Activated CD4-positive, alpha-beta memory T cell treated with anti-CD3 and anti-CD28 coated beads, Interleukin-2, amount 10 ng/mL, durations not matched to agents 7 days and 5 days (primary cell): ENCODE results near the gene HDAC7. TPM values are rescaled to one million over a fixed set of nuclear protein-coding genes. Genes with fewer than 3 reads are reported as not detected.

Experiments used
- CTCF ChIA-PET: fragments of 350-600 bp; sonication (Branson Sonifier 250); formaldehyde crosslinking; loops from one replicate; lab custom pipeline; 2021; ENCODE audit warnings: antibody characterized with exemption, inconsistent platforms; lab: Charles Lee
- POLR2A ChIA-PET: fragments of 350-600 bp; sonication (Branson Sonifier 250); formaldehyde crosslinking; loops from one replicate; lab custom pipeline; 2021; ENCODE audit warnings: antibody characterized with exemption; lab: Charles Lee
- DNase-seq: peaks from one replicate; pipeline ENCODE4 v3.0.0-alpha.2; 2020
- H3K27ac Mint-ChIP-seq: one replicate; pipeline ENCODE4 v1.8.0; 2021; ENCODE audit warnings: mild to moderate bottlenecking, mixed read lengths
- H3K27me3 Mint-ChIP-seq: one replicate; pipeline ENCODE4 v1.8.0; 2021; ENCODE audit warnings: mixed read lengths
- H3K36me3 Mint-ChIP-seq: one replicate; pipeline ENCODE4 v1.8.0; 2021; ENCODE audit warnings: low read depth, mixed read lengths
- H3K4me1 Mint-ChIP-seq: one replicate; pipeline ENCODE4 v1.8.0; 2021; ENCODE audit warnings: mixed read lengths
- H3K4me3 Mint-ChIP-seq: one replicate; pipeline ENCODE4 v1.8.0; 2021; ENCODE audit warnings: mild to moderate bottlenecking, mixed read lengths
- H3K9me3 Mint-ChIP-seq: one replicate; pipeline ENCODE4 v1.8.0; 2021; ENCODE audit warnings: mixed read lengths
- total RNA-seq, 2 experiments: library from RNA; stranded (reverse); gene quantifications; one replicate each; pipeline ENCODE4 v1.2.3, GENCODE V29; 2021

The HDAC7 gene
- total RNA-seq, 2 experiments from 2014 or later = 315 to 328 TPM

GRCh38 chr12:47763481-47764346 is 56.0 kb downstream of the HDAC7 start:
- no peak overlapping the region for H3K27ac Mint-ChIP-seq
- ChIA-PET CTCF (interaction anchor here (0.6 to 12.9 kb wide), 4 partner anchors 13 to 75 kb away, joined by 3 to 188 read pairs (median 6); no protein-coding TSS in a partner anchor), POLR2A (interaction anchor here (1.0 to 1.1 kb wide), 2 partner anchors 12 to 69 kb away, joined by 3 read pairs; no protein-coding TSS in a partner anchor)
- DNase-seq = no peak
- H3K27me3 Mint-ChIP-seq = peaks cover 8% of the 10 kb centered on the region
- H3K9me3 Mint-ChIP-seq = no peaks in the 10 kb centered on the region
- no peaks in the 10 kb centered on the region for H3K36me3 Mint-ChIP-seq
- peaks cover 13% of the 10 kb centered on the region for H3K4me1 Mint-ChIP-seq
- H3K4me3 Mint-ChIP-seq = no peak overlapping the region

- H3K9me3 Mint-ChIP-seq = no peaks in the 10 kb centered on the region
- no peak overlapping the region for H3K4me3 Mint-ChIP-seq
- H3K27ac Mint-ChIP-seq = no peak overlapping the region
- no peaks in the 10 kb centered on the region for H3K36me3 Mint-ChIP-seq
- H3K4me1 Mint-ChIP-seq = peaks cover 18% of the 10 kb centered on the region
- ChIA-PET CTCF (interaction anchor here (1.2 to 12.9 kb wide), 3 partner anchors 14 to 20 kb away, joined by 3 to 188 read pairs (median 8); no protein-coding TSS in a partner anchor), POLR2A (interaction anchor here (1.0 to 1.1 kb wide), 2 partner anchors 13 to 70 kb away, joined by 3 read pairs; no protein-coding TSS in a partner anchor)
- no peak for DNase-seq
- H3K27me3 Mint-ChIP-seq = peaks cover 8% of the 10 kb centered on the region
These were observed 56.7 kb downstream of the HDAC7 start for GRCh38 chr12:47762850-47763465.

- peaks cover 50% of the 10 kb centered on the region for H3K4me1 Mint-ChIP-seq
- ChIA-PET POLR2A (interaction anchor here (0.9 to 2.4 kb wide), 4 partner anchors 8 to 49 kb away, joined by 3 to 8 read pairs (median 4); partner anchors contain the start of gene SLC48A1), CTCF (interaction anchor here (0.5 to 12.9 kb wide), 9 partner anchors 8 to 424 kb away, joined by 3 to 188 read pairs (median 5); partner anchors contain the start of gene CCDC184)
- peaks cover 2% of the 10 kb centered on the region for H3K27me3 Mint-ChIP-seq
- peak within 1 kb of the TSS; percentile 70 for H3K4me3 Mint-ChIP-seq
- no peaks in the 10 kb centered on the region for H3K9me3 Mint-ChIP-seq
- H3K27ac Mint-ChIP-seq = no peak within 1 kb of the TSS
- DNase-seq = peak; percentile 79
- H3K36me3 Mint-ChIP-seq = no peaks in the 10 kb centered on the region
These were observed 60.6 kb downstream of the HDAC7 start, which contains the start of gene RAPGEF3 for GRCh38 chr12:47758834-47759690. TSS of gene RAPGEF3 (minus strand) at chr12:47758880. CDS start at chr12:47758556, 324 bp downstream.

GRCh38 chr12:47758584-47758833 is 61.2 kb downstream of the HDAC7 start:
- ChIA-PET CTCF (interaction anchor here (0.5 to 12.9 kb wide), 10 partner anchors 8 to 425 kb away, joined by 3 to 188 read pairs (median 3); partner anchors contain the start of gene CCDC184), POLR2A (interaction anchor here (0.9 to 2.4 kb wide), 5 partner anchors 15 to 75 kb away, joined by 3 to 8 read pairs (median 6); partner anchors contain the start of gene SLC48A1)
- Mint-ChIP-seq H3K4me1 (peaks cover 53% of the 10 kb centered on the region), H3K27me3 (peaks cover 2% of the 10 kb centered on the region), H3K27ac (no peak overlapping the region), H3K4me3 (peak overlapping the region; percentile 33), H3K9me3 (no peaks in the 10 kb centered on the region), H3K36me3 (no peaks in the 10 kb centered on the region)
- DNase-seq = no peak

GRCh38 chr12:47757840-47758583 is 61.7 kb downstream of the HDAC7 start:
- peaks cover 2% of the 10 kb centered on the region for H3K27me3 Mint-ChIP-seq
- H3K27ac Mint-ChIP-seq = no peak overlapping the region
- ChIA-PET CTCF (interaction anchor here (0.5 to 12.9 kb wide), 12 partner anchors 9 to 425 kb away, joined by 3 to 188 read pairs (median 4); partner anchors contain the start of gene CCDC184), POLR2A (interaction anchor here (0.8 to 2.4 kb wide), 6 partner anchors 8 to 76 kb away, joined by 3 to 8 read pairs (median 6); partner anchors contain the start of gene SLC48A1)
- no peaks in the 10 kb centered on the region for H3K36me3 Mint-ChIP-seq
- no peak for DNase-seq
- no peaks in the 10 kb centered on the region for H3K9me3 Mint-ChIP-seq
- H3K4me3 Mint-ChIP-seq = peak overlapping the region; percentile 33
- peaks cover 53% of the 10 kb centered on the region for H3K4me1 Mint-ChIP-seq

- H3K9me3 Mint-ChIP-seq = no peaks in the 10 kb centered on the region
- DNase-seq = no peak
- H3K27me3 Mint-ChIP-seq = peaks cover 2% of the 10 kb centered on the region
- no peak overlapping the region for H3K4me3 Mint-ChIP-seq
- peaks cover 53% of the 10 kb centered on the region for H3K4me1 Mint-ChIP-seq
- H3K36me3 Mint-ChIP-seq = no peaks in the 10 kb centered on the region
- POLR2A ChIA-PET = interaction anchor here (0.8 to 2.4 kb wide), 6 partner anchors 9 to 76 kb away, joined by 3 to 8 read pairs (median 6); partner anchors contain the start of gene SLC48A1
- CTCF ChIA-PET = interaction anchor here (1.0 to 12.9 kb wide), 7 partner anchors 9 to 426 kb away, joined by 3 to 188 read pairs (median 5); partner anchors contain the start of gene CCDC184
- H3K27ac Mint-ChIP-seq = no peak overlapping the region
These were observed 62.3 kb downstream of the HDAC7 start for GRCh38 chr12:47757364-47757839.

GRCh38 chr12:47755655-47756562 is 63.8 kb downstream of the HDAC7 start:
- peak overlapping the region; percentile 51 for H3K27ac Mint-ChIP-seq
- peak overlapping the region; percentile 1 for H3K4me3 Mint-ChIP-seq
- H3K27me3 Mint-ChIP-seq = peaks cover 2% of the 10 kb centered on the region
- no peak for DNase-seq
- H3K4me1 Mint-ChIP-seq = peaks cover 51% of the 10 kb centered on the region
- ChIA-PET POLR2A (interaction anchor here (0.6 to 1.5 kb wide), 8 partner anchors 9 to 85 kb away, joined by 3 to 5 read pairs (median 4); no protein-coding TSS in a partner anchor), CTCF (interaction anchor here (1.1 to 12.9 kb wide), 13 partner anchors 11 to 84 kb away, joined by 3 to 188 read pairs (median 7); partner anchors contain the start of genes ENDOU and SLC48A1)
- no peaks in the 10 kb centered on the region for H3K36me3 Mint-ChIP-seq
- no peaks in the 10 kb centered on the region for H3K9me3 Mint-ChIP-seq

- ChIA-PET CTCF (interaction anchor here (1.1 to 12.9 kb wide), 14 partner anchors 12 to 85 kb away, joined by 3 to 188 read pairs (median 6); partner anchors contain the start of genes ENDOU and SLC48A1), POLR2A (interaction anchor here (0.9 to 1.5 kb wide), 4 partner anchors 8 to 64 kb away, joined by 3 to 5 read pairs (median 4); no protein-coding TSS in a partner anchor)
- peaks cover 51% of the 10 kb centered on the region for H3K4me1 Mint-ChIP-seq
- DNase-seq = no peak
- H3K36me3 Mint-ChIP-seq = no peaks in the 10 kb centered on the region
- peaks cover 4% of the 10 kb centered on the region for H3K27me3 Mint-ChIP-seq
- no peaks in the 10 kb centered on the region for H3K9me3 Mint-ChIP-seq
- H3K4me3 Mint-ChIP-seq = peak overlapping the region; percentile 1
- no peak overlapping the region for H3K27ac Mint-ChIP-seq
These were observed 64.8 kb downstream of the HDAC7 start for GRCh38 chr12:47754881-47755280.

GRCh38 chr12:47754126-47754525 is 65.6 kb downstream of the HDAC7 start:
- ChIA-PET CTCF (interaction anchor here (1.3 to 12.9 kb wide), 9 partner anchors 12 to 86 kb away, joined by 3 to 188 read pairs (median 10); partner anchors contain the start of gene SLC48A1), POLR2A (no interaction called here)
- DNase-seq = no peak
- Mint-ChIP-seq H3K4me1 (peaks cover 44% of the 10 kb centered on the region), H3K9me3 (no peaks in the 10 kb centered on the region), H3K27ac (no peak overlapping the region), H3K4me3 (no peak overlapping the region), H3K36me3 (no peaks in the 10 kb centered on the region), H3K27me3 (peaks cover 5% of the 10 kb centered on the region)
